Posterior vena cava (tissue), 2 donors: ENCODE measurements around the gene IFT22. TPM values are rescaled to one million over a fixed set of nuclear protein-coding genes. Genes with fewer than 3 reads are reported as not detected.
"Not testable (repeated sequence)": the region's sequence is repeated elsewhere in the genome, so short reads cannot be mapped to it uniquely, and the experiment has no call there.

Experiments used
- DNase-seq: peaks from one replicate; pipeline ENCODE4 v3.0.0-alpha.2; 2020; ENCODE audit warnings: low spot score
- intact Hi-C, 2 donors: fragments of 100-400 bp; cut with DNase I; formaldehyde crosslinking; loops; one replicate each; pipeline versions ENCODE4 v1.14.1 to v1.14.2; 2022 to 2023
- total RNA-seq, 2 donors: library from RNA; stranded (reverse); fragmentation: NEBNext Ultra II Directional; extraction: Animal tissue kit (Norgen Biotek cat#: 25700); gene quantifications; one replicate each; pipeline ENCODE4 v1.2.1, GENCODE V29; 2021
- donor health status: DM: yes; HTN: yes; CAD: no.
- donor health status: DM: yes; HTN: yes; CAD: no.

IFT22 gene
- total RNA-seq, 2 donors from 2014 or later: 15.0 to 24.3 TPM

DNA sequence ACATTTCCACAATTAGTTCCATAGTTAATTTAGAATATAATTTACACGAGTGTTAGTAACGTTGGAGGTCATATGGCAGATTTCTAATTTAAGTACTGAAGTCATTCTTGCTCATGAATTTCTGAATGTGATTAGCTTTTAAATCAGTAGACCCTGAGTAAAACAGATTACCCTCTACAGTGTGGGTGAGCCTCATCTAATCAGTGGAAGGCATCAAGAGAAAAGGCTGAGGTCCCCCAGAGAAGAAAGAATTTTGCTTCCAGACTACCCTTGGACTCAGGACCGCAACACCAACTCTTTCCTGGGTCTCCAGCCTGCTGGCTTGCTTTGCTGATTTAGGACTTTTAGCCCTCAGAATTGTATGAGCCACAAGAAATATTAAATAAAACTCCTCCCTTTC, 33.2 kb downstream of the IFT22 start:
- intact Hi-C loops: no loop called here

DNA sequence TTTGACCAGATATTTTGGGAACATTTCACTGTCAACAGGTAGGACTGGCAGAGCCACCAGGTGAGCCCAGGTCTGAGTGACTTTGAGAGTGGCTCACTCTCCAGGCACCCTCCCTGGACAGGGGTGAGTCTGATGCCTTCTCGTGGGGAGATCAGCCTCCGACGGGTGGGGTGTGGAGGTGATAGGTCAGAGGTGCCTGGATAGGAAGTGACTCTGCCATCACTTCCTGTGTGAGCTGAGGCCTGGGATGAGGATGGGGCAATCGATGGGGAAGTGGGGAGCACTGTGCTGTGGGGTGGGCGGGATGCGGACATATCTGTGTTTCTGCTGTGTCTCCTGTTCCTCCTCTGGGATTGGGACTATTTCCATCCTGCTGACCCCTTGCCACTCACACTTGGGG, 34.6 kb downstream of the IFT22 start:
- intact Hi-C loops: no loop called here
- no peak for DNase-seq

More for the DNA sequence above, 33.2 kb downstream of the IFT22 start:
- no peak for DNase-seq

DNA sequence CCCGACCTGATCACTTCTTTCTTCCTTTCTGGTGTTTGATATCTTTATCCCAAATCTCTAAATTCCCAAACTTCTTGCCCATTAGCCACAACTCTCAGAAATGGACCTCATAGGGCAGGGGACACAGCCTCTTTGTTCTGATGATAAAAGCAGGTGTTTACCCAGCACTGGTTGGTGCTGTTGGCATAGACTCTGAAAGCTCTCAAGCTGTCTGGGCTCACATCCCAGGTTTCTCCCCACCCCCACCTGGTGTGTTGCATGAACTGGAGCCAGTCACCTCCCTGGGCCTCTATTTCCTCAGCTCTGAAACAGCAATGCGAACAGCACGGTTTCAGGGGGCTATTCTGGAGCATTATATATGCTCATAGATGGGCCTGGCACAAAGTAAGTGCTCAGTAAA, 35.7 kb downstream of the IFT22 start:
- DNase-seq, intact Hi-C loops: not testable (repeated sequence)

DNA sequence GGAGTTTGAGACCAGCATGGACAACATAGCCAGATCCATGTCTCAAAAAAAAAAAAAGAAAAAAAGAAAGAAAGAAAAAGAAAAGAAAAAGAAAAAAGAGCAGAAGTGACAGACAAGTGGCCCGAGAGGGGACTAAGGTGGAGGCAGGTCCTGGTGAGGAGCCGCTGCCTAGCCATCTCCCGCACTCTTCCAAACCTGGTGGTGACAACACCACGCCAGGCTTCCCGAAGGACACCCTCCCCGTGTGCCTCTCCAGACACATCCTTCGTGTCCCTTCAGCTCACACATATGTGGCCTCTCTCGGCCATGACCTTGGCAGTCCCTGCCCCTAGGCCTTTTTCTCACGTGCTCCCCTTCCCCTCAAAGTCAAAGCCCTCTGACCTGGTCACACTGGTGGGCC, 36.4 kb downstream of the IFT22 start:
- DNase-seq: no peak
- intact Hi-C loops: no loop called here

DNA sequence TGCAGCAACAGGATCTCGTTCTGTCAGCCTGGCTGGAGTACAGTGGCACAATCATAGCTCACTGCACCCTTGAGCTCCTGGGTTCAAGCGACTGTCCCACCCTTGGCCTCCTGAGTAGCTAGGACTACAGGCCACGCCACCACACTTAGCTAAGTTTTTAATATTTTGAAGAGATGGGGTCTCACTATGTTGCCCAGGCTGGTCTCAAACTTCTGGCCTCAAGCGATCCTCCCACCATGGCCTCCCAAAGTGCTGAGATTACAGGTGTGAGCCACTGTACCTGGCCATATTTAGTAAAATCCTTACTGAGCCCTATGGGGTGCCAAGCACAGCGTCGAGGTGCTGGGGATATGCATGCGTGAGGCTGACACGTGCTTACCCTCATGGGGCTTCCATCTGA, 40.7 kb downstream of the IFT22 start:
- intact Hi-C loops: loop anchor here (5.0 kb wide), 1 partner anchor 139 kb away; no protein-coding TSS in a partner anchor
- not testable (repeated sequence) for DNase-seq

DNA sequence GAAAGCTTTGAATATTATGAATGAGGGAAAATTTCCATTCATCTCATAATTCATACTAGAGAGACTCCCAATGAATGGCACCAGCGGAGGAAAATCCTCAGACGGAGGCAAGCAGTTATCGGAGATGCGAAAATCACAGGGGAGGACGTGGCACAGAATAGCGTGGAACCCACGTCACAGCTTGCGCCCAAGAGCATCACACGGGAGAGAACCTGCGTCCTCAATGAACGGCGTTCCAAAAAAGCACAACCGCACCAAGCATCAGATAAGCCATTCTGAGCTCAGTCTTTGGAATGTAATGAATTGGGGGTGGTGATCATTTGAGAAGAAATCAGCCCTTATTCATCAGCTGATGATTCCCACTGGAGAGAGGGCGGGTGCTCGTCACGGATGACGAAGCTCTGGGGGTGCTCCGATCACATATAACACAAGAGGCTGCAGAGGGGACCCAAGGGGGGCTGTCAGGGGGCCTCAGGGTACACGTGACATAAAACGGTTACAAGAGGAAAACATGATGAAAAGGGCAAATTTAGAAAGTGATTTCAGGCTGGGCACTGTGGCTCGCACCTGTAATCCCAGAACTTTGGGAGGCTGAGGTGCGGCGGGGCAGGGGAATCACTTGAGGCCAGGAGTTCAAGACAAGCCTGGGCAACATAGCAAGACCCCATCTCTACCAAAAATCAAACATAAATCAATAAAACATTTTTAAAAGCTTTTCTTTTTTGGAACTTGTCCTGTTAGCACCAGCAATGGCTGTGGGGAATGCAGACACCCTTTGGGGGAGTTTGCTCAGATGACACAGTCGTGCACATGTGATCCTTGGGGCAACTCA, 42.9 kb downstream of the IFT22 start:
- intact Hi-C loops: loop anchor here in 1 of 2 donors (10.0 kb wide), 1 partner anchor 114 kb away; the partner anchor contains the start of gene VGF
- DNase-seq: no peak

DNA sequence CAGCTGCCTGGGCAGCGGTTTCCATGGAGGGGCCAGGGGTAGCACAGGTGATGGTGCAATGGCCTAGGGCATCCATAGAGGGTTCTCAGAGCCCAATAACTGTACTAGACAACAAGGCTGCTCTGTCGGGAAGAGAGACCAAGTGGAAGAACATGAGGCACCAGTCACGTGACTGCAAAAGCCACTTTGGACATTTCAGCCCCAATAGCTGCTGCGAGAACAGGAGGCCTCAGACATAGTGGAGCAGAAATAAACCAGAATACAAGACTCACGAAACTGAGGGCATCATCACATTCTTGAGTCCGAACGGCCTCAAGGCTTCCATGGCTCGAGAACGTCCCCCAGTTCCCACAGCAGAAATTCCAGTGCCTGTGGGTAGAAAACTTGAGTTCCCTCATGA, 44.5 kb downstream of the IFT22 start:
- no peak for DNase-seq
- intact Hi-C loops: loop anchor here in 1 of 2 donors (10.0 kb wide), 1 partner anchor 112 kb away; the partner anchor contains the start of gene VGF

DNA sequence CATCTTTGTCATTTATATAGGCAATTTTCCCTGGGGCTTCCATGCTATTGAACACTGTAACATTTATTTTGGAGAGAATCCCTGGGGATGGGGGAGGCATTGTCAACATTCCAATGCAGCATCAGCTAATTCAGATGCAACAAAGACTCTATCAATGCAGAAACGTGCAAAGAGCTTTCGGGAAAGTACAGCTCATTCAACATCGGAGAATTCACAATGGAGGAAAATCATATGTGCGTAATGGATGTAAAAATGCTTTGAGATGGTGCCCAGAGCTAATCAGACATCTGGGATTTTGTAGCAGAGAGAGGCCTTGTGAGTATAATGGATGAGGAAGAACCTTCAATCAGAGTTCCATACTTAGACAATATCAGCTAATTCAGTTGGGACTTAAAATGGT, 48.4 kb downstream of the IFT22 start:
- DNase-seq: no peak
- intact Hi-C loops: loop anchor here in 1 of 2 donors (10.0 kb wide), 1 partner anchor 108 kb away; the partner anchor contains the start of gene VGF

DNA sequence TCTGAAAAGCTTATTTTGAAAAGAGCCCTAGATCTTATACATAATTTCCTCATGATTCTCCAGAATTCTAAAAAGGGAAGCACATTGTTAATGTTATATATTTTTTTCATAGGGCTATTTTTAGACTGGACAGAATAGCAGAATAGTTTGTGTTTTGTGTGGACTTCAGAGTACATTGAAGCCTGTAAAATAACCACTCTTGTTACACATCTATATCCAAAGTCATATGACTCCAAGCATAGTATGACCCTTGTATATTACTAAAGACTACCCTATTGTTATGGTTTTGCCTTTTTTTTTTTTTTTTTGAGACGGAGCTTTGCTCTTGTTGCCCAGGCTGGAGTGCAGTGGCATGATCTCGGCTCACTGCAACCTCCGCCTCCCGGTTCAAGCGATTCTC, 50.6 kb downstream of the IFT22 start:
- no peak for DNase-seq
- intact Hi-C loops: loop anchor here in 1 of 2 donors (10.0 kb wide), 1 partner anchor 106 kb away; the partner anchor contains the start of gene VGF

DNA sequence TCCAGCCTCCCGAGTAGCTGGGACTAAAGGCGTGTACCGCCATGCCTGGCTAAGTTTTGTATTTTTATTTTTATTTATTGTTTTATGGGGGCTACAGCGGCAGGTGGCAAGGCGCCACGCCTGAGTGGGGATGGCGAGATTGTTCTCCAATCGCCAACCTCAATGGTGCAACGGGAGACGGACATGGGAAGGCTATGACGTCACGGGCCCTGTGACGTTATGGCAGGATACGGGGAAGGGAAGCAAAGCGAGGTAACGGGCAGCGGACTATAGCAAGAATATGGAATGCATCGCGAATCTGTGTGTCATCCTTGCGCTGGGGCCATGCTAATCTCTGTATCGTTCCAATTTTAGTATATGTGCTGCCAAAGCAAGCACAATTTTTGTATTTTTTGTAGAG, 51.9 kb downstream of the IFT22 start:
- no peak for DNase-seq
- intact Hi-C loops: loop anchor here in 1 of 2 donors (10.0 kb wide), 1 partner anchor 105 kb away; the partner anchor contains the start of gene VGF

DNA sequence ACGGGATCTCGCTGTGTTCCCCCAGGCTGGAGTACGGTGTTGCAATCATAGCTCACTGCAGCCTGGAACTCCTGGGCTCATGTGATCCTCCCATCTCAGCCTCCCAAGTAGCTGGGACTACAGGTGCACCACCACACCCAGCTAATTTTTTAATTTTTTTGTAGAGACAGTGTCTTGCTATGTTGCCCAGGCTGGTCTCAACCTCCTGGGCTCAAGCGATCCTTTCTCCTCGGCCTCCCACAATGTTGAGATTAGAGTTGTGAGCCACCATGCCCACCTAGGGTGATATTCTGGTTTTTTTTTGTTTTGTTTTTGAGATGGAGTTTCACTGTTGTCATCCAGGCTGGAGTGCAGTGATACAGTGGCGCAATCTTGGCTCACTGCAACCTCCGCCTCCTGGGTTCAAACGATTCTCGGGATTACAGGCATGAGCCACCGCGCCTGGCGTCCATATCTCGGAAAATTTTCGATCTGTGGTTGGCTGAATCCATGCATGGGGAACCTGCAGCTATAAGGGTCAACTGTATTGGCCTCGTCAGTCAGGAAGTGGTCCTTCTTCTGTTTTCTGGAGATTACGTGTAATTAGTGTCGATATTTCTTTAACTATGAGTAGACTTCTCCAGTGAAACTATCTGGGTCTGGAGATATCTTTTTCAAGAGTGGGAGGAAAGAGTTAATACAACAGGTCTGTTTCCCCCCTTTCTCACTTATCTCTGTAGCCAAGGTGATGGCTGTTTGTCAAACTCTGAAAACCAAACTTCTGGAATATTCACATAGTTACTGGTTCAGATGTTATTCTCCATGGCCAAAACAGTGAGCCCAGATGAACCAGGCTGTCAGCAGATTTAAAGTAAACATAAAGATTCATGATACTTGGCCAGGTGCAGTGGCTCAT, 55.7 kb downstream of the IFT22 start:
- intact Hi-C loops: no loop called here
- no peak for DNase-seq

DNA sequence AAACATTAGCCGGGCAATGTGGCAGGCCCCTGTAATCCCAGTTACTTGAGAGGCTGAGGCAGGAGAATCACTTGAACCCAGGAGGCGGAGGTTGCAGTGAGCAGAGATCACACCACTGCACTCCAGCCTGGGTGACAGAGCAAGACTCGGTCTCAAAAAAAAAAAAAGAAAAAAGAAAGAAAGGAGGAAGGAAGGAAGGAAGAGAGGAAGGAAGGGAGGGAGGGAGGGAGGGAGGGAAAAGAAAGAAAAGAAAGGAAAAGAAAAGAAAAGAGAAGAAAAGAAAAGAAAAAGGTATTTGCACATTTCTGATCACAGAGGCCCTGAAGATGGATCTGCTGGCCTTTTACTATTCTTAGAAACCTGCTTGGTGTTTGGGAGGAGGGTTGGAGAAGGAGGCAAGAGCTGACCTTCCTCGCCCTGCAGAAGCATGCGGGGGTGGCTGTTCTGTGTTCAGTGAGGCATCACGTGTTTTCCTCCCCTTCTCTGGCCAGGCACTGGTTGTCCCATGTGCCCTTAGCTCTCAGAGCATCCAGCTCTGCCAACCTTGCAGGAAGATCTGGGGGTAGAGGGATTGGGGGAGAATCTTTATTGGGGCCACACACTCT, 57.4 kb downstream of the IFT22 start:
- DNase-seq, intact Hi-C loops: not testable (repeated sequence)

Other genes with a start within 250 kb of the IFT22 start
- gene TRIM56, start 236.3 kb downstream of the IFT22 start, total RNA-seq: 10 to 100 TPM; 33.0 to 38.2 TPM
- 100 to 1,000 TPM in 1 of 2 donors, 10 to 100 TPM in 1; 77.3 to 240 TPM for gene SERPINE1, start 194.7 kb downstream of the IFT22 start, total RNA-seq
- gene AP1S1, start 167.3 kb downstream of the IFT22 start, total RNA-seq: 10 to 100 TPM; 21.5 to 22.7 TPM
- not detected for gene VGF, start 156.2 kb downstream of the IFT22 start, total RNA-seq
- not detected for gene NAT16, start 141.5 kb downstream of the IFT22 start, total RNA-seq
- not detected for gene MOGAT3, start 120.8 kb downstream of the IFT22 start, total RNA-seq
- 10 to 100 TPM; 59.6 to 64.3 TPM for gene PLOD3, start 104.2 kb downstream of the IFT22 start, total RNA-seq
- 10 to 100 TPM; 44.6 to 50.4 TPM for gene ZNHIT1, start 103.6 kb downstream of the IFT22 start, total RNA-seq
- gene CLDN15, start 84.0 kb downstream of the IFT22 start, total RNA-seq: 1 to 10 TPM; 4.9 to 5.1 TPM
- 100 to 1,000 TPM; 166 to 181 TPM for gene FIS1, start 76.7 kb downstream of the IFT22 start, total RNA-seq
- gene COL26A1, start 41.1 kb upstream of the IFT22 start, total RNA-seq: not detected